ENCODE results near the gene APOBEC3G.

- TF ChIP-seq CTCF (IDR thresholded peaks at IDR 0.05; ENCODE audit: insufficient read depth, low read length) (no peak), SPI1 (IDR thresholded peaks at IDR 0.05; ENCODE audit: borderline replicate concordance, low read depth) (no peak), REST (IDR thresholded peaks at IDR 0.05; ENCODE audit: insufficient replicate concordance, low read depth) (no peak)
These were observed 6.9 kb upstream of the APOBEC3G start for GRCh38 chr22:39070186-39070585.

Measured in HL-60 (cell line).